ENCODE measurements around the gene OR14J1. TPM values are rescaled to one million over a fixed set of nuclear protein-coding genes. Genes with fewer than 3 reads are reported as not detected.

OR14J1 gene
- total RNA-seq (under 1 TPM in 1 of 7 donors, not detected in 6; 0.34 TPM), polyA plus RNA-seq (not detected)
- long read RNA-seq, donor 1: 0 reads
- long read RNA-seq, donor 2: 0 reads
- long read RNA-seq, donor 3: 0 reads

- Histone ChIP-seq H3K36me3 (no peaks in the 10 kb centered on the region), H3K9me3 (no peaks in the 10 kb centered on the region), H3K27ac (no peak within 1 kb of the TSS), H3K27me3 (no peaks in the 10 kb centered on the region), H3K4me3 (no peak within 1 kb of the TSS), H3K4me1 (ENCODE audit: insufficient read depth) (no peaks in the 10 kb centered on the region)
- TF ChIP-seq CTCF (IDR thresholded peaks at IDR 0.05): no peak
- TF ChIP-seq EP300 (IDR thresholded peaks at IDR 0.05): no peak
- TF ChIP-seq POLR2A (IDR thresholded peaks at IDR 0.05): no peak
- 53 to 67% (median 60%) methylated on average over 3 of the region's 3 CpGs for WGBS, 3 donors
- no peak for DNase-seq
- intact Hi-C loops (cut with DNase I): no loop called here
Measured at GRCh38 chr6:29301316-29301715, at the start of gene OR14J1. OR14J1 (plus strand) TSS chr6:29301701; CDS start chr6:29306690, 4,989 bp downstream.

GRCh38 chr6:29251736-29252135 lies 49.8 kb upstream of the OR14J1 start:
- TF ChIP-seq POLR2A (IDR thresholded peaks at IDR 0.05): no peak

GRCh38 chr6:29255530-29255929 lies 46.0 kb upstream of the OR14J1 start:
- no peaks in the 10 kb centered on the region for H3K9me3 ChIP-seq
- H3K27me3 ChIP-seq: no peaks in the 10 kb centered on the region
- DNase-seq: no peak
- no peak overlapping the region for H3K4me3 ChIP-seq
- H3K27ac ChIP-seq: no peak overlapping the region
- WGBS, 3 donors: 79 to 84% (median 83%) methylated on average over 2 of the region's 2 CpGs
- no peaks in the 10 kb centered on the region for H3K4me1 ChIP-seq (ENCODE audit: insufficient read depth)
- no peak for TF ChIP-seq POLR2A (IDR thresholded peaks at IDR 0.05)
- no peak for TF ChIP-seq EP300 (IDR thresholded peaks at IDR 0.05)
- TF ChIP-seq CTCF (IDR thresholded peaks at IDR 0.05): no peak
- H3K36me3 ChIP-seq: no peaks in the 10 kb centered on the region
- intact Hi-C loops (cut with DNase I): no loop called here

More at GRCh38 chr6:29251736-29252135, 49.8 kb upstream of the OR14J1 start:
- Histone ChIP-seq H3K4me1 (ENCODE audit: insufficient read depth) (no peaks in the 10 kb centered on the region), H3K9me3 (no peaks in the 10 kb centered on the region), H3K27me3 (no peaks in the 10 kb centered on the region), H3K36me3 (no peaks in the 10 kb centered on the region), H3K27ac (no peak overlapping the region), H3K4me3 (no peak overlapping the region)
- intact Hi-C loops (cut with DNase I): no loop called here
- no peak for DNase-seq
- 85 to 88% (median 85%) methylated on average over 9 of the region's 9 CpGs for WGBS, 3 donors

- no peak overlapping the region for H3K27ac ChIP-seq
- H3K4me3 ChIP-seq: no peak overlapping the region
- 54 to 64% (median 60%) methylated on average over 2 of the region's 2 CpGs for WGBS, 3 donors
- intact Hi-C loops (cut with DNase I): no loop called here
- H3K4me1 ChIP-seq (ENCODE audit: insufficient read depth): no peaks in the 10 kb centered on the region
- DNase-seq: no peak
- TF ChIP-seq POLR2A (IDR thresholded peaks at IDR 0.05) (no peak), CTCF (IDR thresholded peaks at IDR 0.05) (no peak), EP300 (IDR thresholded peaks at IDR 0.05) (no peak)
- H3K27me3 ChIP-seq: no peaks in the 10 kb centered on the region
- H3K9me3 ChIP-seq: no peaks in the 10 kb centered on the region
- no peaks in the 10 kb centered on the region for H3K36me3 ChIP-seq
Measured at GRCh38 chr6:29259721-29260120, 41.8 kb upstream of the OR14J1 start.

- no peaks in the 10 kb centered on the region for H3K27me3 ChIP-seq
- no peak for TF ChIP-seq EP300 (IDR thresholded peaks at IDR 0.05)
- TF ChIP-seq CTCF (IDR thresholded peaks at IDR 0.05): no peak
- no peak for TF ChIP-seq POLR2A (IDR thresholded peaks at IDR 0.05)
- WGBS, 3 donors: 36 to 43% (median 39%) methylated on average over 3 of the region's 3 CpGs
- no peak overlapping the region for H3K27ac ChIP-seq
- H3K4me3 ChIP-seq: no peak overlapping the region
- H3K4me1 ChIP-seq (ENCODE audit: insufficient read depth): no peaks in the 10 kb centered on the region
- intact Hi-C loops (cut with DNase I): no loop called here
- no peaks in the 10 kb centered on the region for H3K36me3 ChIP-seq
- no peaks in the 10 kb centered on the region for H3K9me3 ChIP-seq
- DNase-seq: no peak
Measured at GRCh38 chr6:29263001-29263400, 38.5 kb upstream of the OR14J1 start.
